ENCODE results near the gene QSOX1.

DNA sequence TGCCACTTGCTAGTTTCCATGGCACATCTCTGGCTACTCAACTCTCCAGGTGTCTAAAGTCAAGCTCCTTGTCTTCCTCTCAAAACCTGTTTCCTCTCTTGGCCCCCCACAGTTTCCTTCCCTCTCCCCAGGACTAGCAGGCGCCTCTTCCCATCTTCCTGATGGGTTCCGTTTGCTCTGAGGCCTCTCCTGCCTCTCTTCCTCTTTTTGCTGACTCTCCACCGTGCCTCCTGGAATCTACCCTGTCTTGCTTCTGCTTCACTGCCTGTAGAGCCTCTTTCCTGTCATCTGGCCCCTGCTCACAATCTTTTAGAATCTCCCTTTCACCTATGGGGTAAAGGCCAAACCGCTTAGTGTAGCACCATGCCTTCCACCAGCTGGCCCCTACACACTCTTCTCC, 53.6 kb downstream of the QSOX1 start:
- TF ChIP-seq EZH2 (IDR thresholded peaks at IDR 0.05; ENCODE audit: low read depth): no peak
- TF ChIP-seq, protein P1, sequence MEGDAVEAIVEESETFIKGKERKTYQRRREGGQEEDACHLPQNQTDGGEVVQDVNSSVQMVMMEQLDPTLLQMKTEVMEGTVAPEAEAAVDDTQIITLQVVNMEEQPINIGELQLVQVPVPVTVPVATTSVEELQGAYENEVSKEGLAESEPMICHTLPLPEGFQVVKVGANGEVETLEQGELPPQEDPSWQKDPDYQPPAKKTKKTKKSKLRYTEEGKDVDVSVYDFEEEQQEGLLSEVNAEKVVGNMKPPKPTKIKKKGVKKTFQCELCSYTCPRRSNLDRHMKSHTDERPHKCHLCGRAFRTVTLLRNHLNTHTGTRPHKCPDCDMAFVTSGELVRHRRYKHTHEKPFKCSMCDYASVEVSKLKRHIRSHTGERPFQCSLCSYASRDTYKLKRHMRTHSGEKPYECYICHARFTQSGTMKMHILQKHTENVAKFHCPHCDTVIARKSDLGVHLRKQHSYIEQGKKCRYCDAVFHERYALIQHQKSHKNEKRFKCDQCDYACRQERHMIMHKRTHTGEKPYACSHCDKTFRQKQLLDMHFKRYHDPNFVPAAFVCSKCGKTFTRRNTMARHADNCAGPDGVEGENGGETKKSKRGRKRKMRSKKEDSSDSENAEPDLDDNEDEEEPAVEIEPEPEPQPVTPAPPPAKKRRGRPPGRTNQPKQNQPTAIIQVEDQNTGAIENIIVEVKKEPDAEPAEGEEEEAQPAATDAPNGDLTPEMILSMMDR (conservative IDR thresholded peaks at IDR 0.05): no peak
